Liver (tissue), 9 donors: ENCODE data around the gene LRRC7. TPM values are rescaled to one million over a fixed set of nuclear protein-coding genes. Genes with fewer than 3 reads are reported as not detected.

Experiments used
- DNase-seq: peaks from one replicate; pipeline ENCODE4 v3.0.0-alpha.2; 2017; ENCODE audit warnings: low spot score
- H3K27ac ChIP-seq, 2 donors: one replicate each; pipeline ENCODE4 v1.7.0; 2013; ENCODE audit warnings: inconsistent platforms in 2 of 2, low read length in 2 of 2, control low read depth in 1 of 2, low read depth in 1 of 2, mild to moderate bottlenecking in 1 of 2
- H3K27me3 ChIP-seq, 4 donors: one replicate each; pipeline versions ENCODE4 v1.6.1 to v1.7.0; 2013; ENCODE audit warnings: low read length in 3 of 4, inconsistent platforms in 1 of 4, mild to moderate bottlenecking in 1 of 4, moderate library complexity in 1 of 4; ENCODE audit not compliant: control insufficient read depth in 4 of 4, insufficient read depth in 4 of 4
- H3K36me3 ChIP-seq, 4 donors: one replicate each; pipeline versions ENCODE4 v1.6.1 to v1.7.0; 2013; ENCODE audit warnings: low read length in 3 of 4, mild to moderate bottlenecking in 3 of 4, low read depth in 1 of 4, moderate library complexity in 1 of 4; ENCODE audit not compliant: control insufficient read depth in 4 of 4, insufficient read depth in 3 of 4
- H3K4me1 ChIP-seq, 4 donors: one replicate each; pipeline versions ENCODE4 v1.6.1 to v1.7.0; 2013; ENCODE audit warnings: low read length in 3 of 4, mild to moderate bottlenecking in 3 of 4, moderate library complexity in 1 of 4; ENCODE audit not compliant: control insufficient read depth in 4 of 4, insufficient read depth in 4 of 4
- H3K4me3 ChIP-seq, 3 donors: one replicate each; pipeline versions ENCODE4 v1.6.1 to v1.7.0; 2013; ENCODE audit warnings: low read length in 3 of 3, control low read depth in 1 of 3, low read depth in 1 of 3, mild to moderate bottlenecking in 1 of 3
- H3K9ac ChIP-seq, 2 donors: one replicate each; pipeline ENCODE4 v1.7.0; 2013; ENCODE audit warnings: low read length in 2 of 2, mild to moderate bottlenecking in 2 of 2, moderate library complexity in 2 of 2, control low read depth in 1 of 2, low read depth in 1 of 2
- H3K9me3 ChIP-seq, 4 donors: one replicate each; pipeline versions ENCODE4 v1.6.1 to v1.7.0; 2013; ENCODE audit warnings: low read length in 3 of 4; ENCODE audit not compliant: control insufficient read depth in 4 of 4
- EGR1 ChIP-seq, 2 donors: IDR thresholded peaks; 2 replicates each; pipeline ENCODE4 v1.6.1; 2016 to 2018; ENCODE audit warnings: antibody characterized with exemption in 2 of 2, low read depth in 2 of 2
- FOXA1 ChIP-seq: IDR thresholded peaks from 2 replicates; pipeline ENCODE4 v1.6.1; 2016; ENCODE audit warnings: antibody characterized with exemption
- FOXA2 ChIP-seq: IDR thresholded peaks from 2 replicates; pipeline ENCODE4 v1.6.1; 2016; ENCODE audit warnings: antibody characterized with exemption
- GABPA ChIP-seq, 2 donors: IDR thresholded peaks in 1 of 2; conservative IDR thresholded peaks in 1 of 2; 2 replicates each; pipeline ENCODE4 v1.6.1; 2016; ENCODE audit warnings: antibody characterized with exemption in 2 of 2, mild to moderate bottlenecking in 1 of 2, moderate library complexity in 1 of 2
- HNF4A ChIP-seq, 2 donors: conservative IDR thresholded peaks; 2 replicates each; pipeline ENCODE4 v1.6.1; 2016; ENCODE audit warnings: antibody characterized with exemption in 2 of 2, mild to moderate bottlenecking in 2 of 2
- HNF4G ChIP-seq: IDR thresholded peaks from 2 replicates; pipeline ENCODE4 v1.6.1; 2016; ENCODE audit warnings: antibody characterized with exemption
- JUND ChIP-seq, 2 donors: IDR thresholded peaks; 2 replicates each; pipeline ENCODE4 v1.6.1; 2016; ENCODE audit warnings: antibody characterized with exemption in 2 of 2
- MAX ChIP-seq: IDR thresholded peaks from 2 replicates; pipeline ENCODE4 v1.6.1; 2016; ENCODE audit warnings: antibody characterized with exemption
- NR2F2 ChIP-seq: IDR thresholded peaks from 2 replicates; pipeline ENCODE4 v1.6.1; 2016; ENCODE audit warnings: antibody characterized with exemption
- RAD21 ChIP-seq, 2 donors: IDR thresholded peaks; 2 replicates each; pipeline ENCODE4 v1.6.1; 2016; ENCODE audit warnings: antibody characterized with exemption in 2 of 2, mild to moderate bottlenecking in 2 of 2
- RXRA ChIP-seq, 2 donors: IDR thresholded peaks; 2 replicates each; pipeline ENCODE4 v1.6.1; 2017 to 2018; ENCODE audit warnings: antibody characterized with exemption in 2 of 2, mild to moderate bottlenecking in 1 of 2
- SP1 ChIP-seq: IDR thresholded peaks from 2 replicates; pipeline ENCODE4 v1.6.1; 2018; ENCODE audit warnings: antibody characterized with exemption, mild to moderate bottlenecking
- TAF1 ChIP-seq: conservative IDR thresholded peaks from 2 replicates; pipeline ENCODE4 v1.6.1; 2016; ENCODE audit warnings: antibody characterized with exemption, mild to moderate bottlenecking
- YY1 ChIP-seq: IDR thresholded peaks from 2 replicates; pipeline ENCODE4 v1.6.1; 2016; ENCODE audit warnings: antibody characterized with exemption, mild to moderate bottlenecking
- WGBS: extraction: QIAGEN DNeasy Blood & Tissue Kit; methylation state at CpG from one replicate; pipeline ENCODE4 v1.1.7; 2013; 5-methylcytosine and 5-hydroxymethylcytosine counted together
- polyA plus RNA-seq, 2 donors: library from polyadenylated mRNA; stranded (reverse) in 1 of 2; unstranded in 1 of 2; fragments of 200-250 nt in 1 of 2; fragments of >200 nt in 1 of 2; fragmentation: Nextera tagmentation in 1 of 2; extraction: Ambion mirVana in 1 of 2; gene quantifications; one replicate each; pipeline versions ENCODE4 v1.2.1 to v1.2.3, GENCODE V29; 2013 to 2015
- total RNA-seq, 2 donors: library from RNA; depleted of rRNA; stranded (reverse); fragments of >200 nt; gene quantifications; one replicate each; pipeline ENCODE4 v1.2.3, GENCODE V29; 2014
- TF ChIP-seq, protein P1 (sequence below): IDR thresholded peaks from 2 replicates; pipeline ENCODE4 v1.6.1; 2016; ENCODE audit warnings: antibody characterized with exemption
- donor health status: healthy.
- donor health status: healthy.
- donor health status: healthy.
- donor health status: healthy.
- donor health status: healthy.

The LRRC7 gene
- total and polyA plus RNA-seq, 4 donors = 0.08 to 1.1 (median 0.67) TPM

DNA sequence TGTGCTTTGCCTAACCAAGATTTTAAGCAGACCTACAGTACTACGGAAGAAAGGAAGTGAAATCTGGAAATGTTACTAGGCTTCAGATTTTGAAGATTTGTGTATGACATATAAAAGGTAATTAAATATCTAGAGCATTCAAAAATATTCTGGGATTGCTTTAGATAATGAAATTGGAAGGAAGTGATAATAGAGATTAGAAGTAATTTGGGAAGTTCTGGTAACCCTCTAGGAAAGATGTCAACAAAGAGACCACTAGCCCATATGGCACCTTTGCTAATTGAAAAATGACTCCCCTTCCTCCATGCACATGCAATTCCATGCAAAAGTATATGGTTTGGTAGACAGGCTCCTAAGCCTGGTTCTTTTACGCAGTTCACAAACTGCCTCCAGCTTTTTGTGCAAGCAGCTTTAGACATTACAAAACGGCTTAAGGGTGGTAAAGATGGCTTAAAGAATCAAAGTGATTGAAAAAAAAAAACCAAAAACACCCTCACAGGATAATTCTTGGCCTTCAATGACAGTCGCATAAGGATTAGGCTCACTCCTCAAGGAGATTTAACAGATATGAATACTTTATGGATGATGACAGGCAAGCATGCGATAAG lies 81.8 kb downstream of the LRRC7 start (continued):
- TF ChIP-seq, protein P1, sequence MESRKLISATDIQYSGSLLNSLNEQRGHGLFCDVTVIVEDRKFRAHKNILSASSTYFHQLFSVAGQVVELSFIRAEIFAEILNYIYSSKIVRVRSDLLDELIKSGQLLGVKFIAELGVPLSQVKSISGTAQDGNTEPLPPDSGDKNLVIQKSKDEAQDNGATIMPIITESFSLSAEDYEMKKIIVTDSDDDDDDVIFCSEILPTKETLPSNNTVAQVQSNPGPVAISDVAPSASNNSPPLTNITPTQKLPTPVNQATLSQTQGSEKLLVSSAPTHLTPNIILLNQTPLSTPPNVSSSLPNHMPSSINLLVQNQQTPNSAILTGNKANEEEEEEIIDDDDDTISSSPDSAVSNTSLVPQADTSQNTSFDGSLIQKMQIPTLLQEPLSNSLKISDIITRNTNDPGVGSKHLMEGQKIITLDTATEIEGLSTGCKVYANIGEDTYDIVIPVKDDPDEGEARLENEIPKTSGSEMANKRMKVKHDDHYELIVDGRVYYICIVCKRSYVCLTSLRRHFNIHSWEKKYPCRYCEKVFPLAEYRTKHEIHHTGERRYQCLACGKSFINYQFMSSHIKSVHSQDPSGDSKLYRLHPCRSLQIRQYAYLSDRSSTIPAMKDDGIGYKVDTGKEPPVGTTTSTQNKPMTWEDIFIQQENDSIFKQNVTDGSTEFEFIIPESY = no peak
- TF ChIP-seq RAD21 (IDR thresholded peaks at IDR 0.05) = no peak

- WGBS = 80% methylated on average over 3 of the region's 3 CpGs
- no peaks in the 10 kb centered on the region for H3K27me3 ChIP-seq
Observed at GRCh38 chr1:69650779-69651178, 83.1 kb downstream of the LRRC7 start.

GRCh38 chr1:69651656-69652055 lies 83.9 kb downstream of the LRRC7 start:
- Histone ChIP-seq H3K4me3 (no peak overlapping the region), H3K36me3 (no peaks in the 10 kb centered on the region), H3K9me3 (no peaks in the 10 kb centered on the region), H3K4me1 (no peaks in the 10 kb centered on the region), H3K9ac (no peak overlapping the region), H3K27ac (no peak overlapping the region), H3K27me3 (no peaks in the 10 kb centered on the region)
- 79% methylated on average over 1 of the region's 1 CpG for WGBS
- no peak for DNase-seq
- TF ChIP-seq TAF1 = no peak
- no peak for TF ChIP-seq HNF4G
- no peak for TF ChIP-seq FOXA2
- no peak for TF ChIP-seq EGR1 (IDR thresholded peaks at IDR 0.05; ENCODE audit: low read depth in 2 of 2)
- no peak for TF ChIP-seq RAD21 (IDR thresholded peaks at IDR 0.05)
- TF ChIP-seq RXRA (IDR thresholded peaks at IDR 0.05) = no peak
- no peak for TF ChIP-seq GABPA (IDR thresholded peaks at IDR 0.05 in 1 of 2, conservative IDR thresholded peaks at IDR 0.05 in 1 of 2)
- TF ChIP-seq, protein P1 = no peak
- TF ChIP-seq NR2F2 = no peak
- TF ChIP-seq SP1 = no peak
- no peak for TF ChIP-seq JUND (IDR thresholded peaks at IDR 0.05)
- no peak for TF ChIP-seq HNF4A (conservative IDR thresholded peaks at IDR 0.05)
- TF ChIP-seq MAX = no peak

More at GRCh38 chr1:69650779-69651178, 83.1 kb downstream of the LRRC7 start:
- Histone ChIP-seq H3K4me1 (no peaks in the 10 kb centered on the region), H3K27ac (no peak overlapping the region), H3K9me3 (no peaks in the 10 kb centered on the region), H3K4me3 (no peak overlapping the region), H3K9ac (no peak overlapping the region), H3K36me3 (no peaks in the 10 kb centered on the region)
- no peak for DNase-seq
- TF ChIP-seq GABPA (IDR thresholded peaks at IDR 0.05 in 1 of 2, conservative IDR thresholded peaks at IDR 0.05 in 1 of 2) (no peak), YY1 (no peak), JUND (IDR thresholded peaks at IDR 0.05) (no peak), HNF4A (conservative IDR thresholded peaks at IDR 0.05) (no peak), FOXA2 (no peak), FOXA1 (no peak), TAF1 (no peak), RAD21 (IDR thresholded peaks at IDR 0.05) (no peak)
